Colonic mucosa (tissue), 4 donors: ENCODE results near the gene HARBI1. TPM values are rescaled to one million over a fixed set of nuclear protein-coding genes. Genes with fewer than 3 reads are reported as not detected.

Experiments
- DNase-seq: peaks from one replicate; pipeline ENCODE4 v3.0.0-alpha.2; 2020
- H3K27ac ChIP-seq: fragments of 200-600 bp; one replicate; pipeline ENCODE4 v1.8.0; 2021
- H3K27me3 ChIP-seq: fragments of 200-600 bp; one replicate; pipeline ENCODE4 v1.8.0; 2021
- H3K36me3 ChIP-seq: fragments of 200-600 bp; one replicate; pipeline ENCODE4 v1.8.0; 2021
- H3K4me1 ChIP-seq: fragments of 200-600 bp; one replicate; pipeline ENCODE4 v1.8.0; 2021; ENCODE audit warnings: mild to moderate bottlenecking
- H3K4me3 ChIP-seq: fragments of 200-600 bp; one replicate; pipeline ENCODE4 v1.8.0; 2021
- H3K9ac ChIP-seq, 2 donors: one replicate each; pipeline ENCODE4 v1.7.0; 2013; ENCODE audit warnings: control low read depth in 2 of 2, low read depth in 2 of 2, low read length in 2 of 2
- H3K9me3 ChIP-seq: fragments of 200-600 bp; one replicate; pipeline ENCODE4 v1.8.0; 2021
- CTCF ChIP-seq: fragments of 200-600 bp; IDR thresholded peaks from one replicate; pipeline ENCODE4 v1.8.0; 2022; ENCODE audit warnings: antibody characterized with exemption, mild to moderate bottlenecking
- intact Hi-C: fragments of 100-400 bp; cut with DNase I; formaldehyde crosslinking; loops from one replicate; pipeline ENCODE4 v1.14.1; 2022
- total RNA-seq, 2 donors: library from RNA; stranded (reverse); fragmentation: NEBNext Ultra II Directional in 1 of 2; extraction: Animal tissue kit (Norgen Biotek cat#: 25700) in 1 of 2; gene quantifications; one replicate each; pipeline ENCODE4 v1.2.1, GENCODE V29; 2021
- donor health status: healthy.
- donor health status: DM: no; HTN: no; CAD: no.
- donor health status: DM: no; HTN: no; CAD: no.

Gene HARBI1
- total RNA-seq, 2 donors from 2014 or later, result 4.5 to 5.0 TPM

- Histone ChIP-seq H3K9ac (no peak overlapping the region), H3K4me3 (no peak overlapping the region), H3K36me3 (no peaks in the 10 kb centered on the region), H3K27me3 (no peaks in the 10 kb centered on the region), H3K27ac (no peak overlapping the region), H3K4me1 (no peaks in the 10 kb centered on the region), H3K9me3 (no peaks in the 10 kb centered on the region)
- intact Hi-C loops, result no loop called here
- DNase-seq, result no peak
- TF ChIP-seq CTCF, result no peak
Observed at GRCh38 chr11:46609386-46609785, 7.6 kb downstream of the HARBI1 start.

- Histone ChIP-seq H3K4me3 (no peak overlapping the region), H3K36me3 (no peaks in the 10 kb centered on the region), H3K27me3 (no peaks in the 10 kb centered on the region), H3K27ac (no peak overlapping the region), H3K4me1 (no peaks in the 10 kb centered on the region), H3K9ac (no peak overlapping the region), H3K9me3 (no peaks in the 10 kb centered on the region)
- intact Hi-C loops, result no loop called here
- no peak for TF ChIP-seq CTCF
- no peak for DNase-seq
Observed at GRCh38 chr11:46607516-46607915, 9.5 kb downstream of the HARBI1 start.

- Histone ChIP-seq H3K36me3 (no peaks in the 10 kb centered on the region), H3K27ac (no peak overlapping the region), H3K27me3 (no peaks in the 10 kb centered on the region), H3K4me1 (no peaks in the 10 kb centered on the region), H3K4me3 (no peak overlapping the region), H3K9me3 (no peaks in the 10 kb centered on the region), H3K9ac (no peak overlapping the region)
- DNase-seq, result no peak
- intact Hi-C loops, result no loop called here
- TF ChIP-seq CTCF, result no peak
Observed at GRCh38 chr11:46604796-46605195, 12.2 kb downstream of the HARBI1 start.

- TF ChIP-seq CTCF, result no peak
- H3K9me3 ChIP-seq, result no peaks in the 10 kb centered on the region
- no peak for DNase-seq
Observed at GRCh38 chr11:46603704-46604308, 13.2 kb downstream of the HARBI1 start.

GRCh38 chr11:46601129-46601528, 15.9 kb downstream of the HARBI1 start:
- Histone ChIP-seq H3K4me1 (no peaks in the 10 kb centered on the region), H3K36me3 (no peaks in the 10 kb centered on the region), H3K27ac (no peak overlapping the region), H3K4me3 (no peak overlapping the region), H3K9me3 (no peaks in the 10 kb centered on the region), H3K27me3 (no peaks in the 10 kb centered on the region), H3K9ac (no peak overlapping the region)
- no peak for DNase-seq
- no peak for TF ChIP-seq CTCF
- intact Hi-C loops, result no loop called here

More at GRCh38 chr11:46603704-46604308, 13.2 kb downstream of the HARBI1 start:
- no peak overlapping the region for H3K4me3 ChIP-seq
- H3K4me1 ChIP-seq, result no peaks in the 10 kb centered on the region
- H3K36me3 ChIP-seq, result no peaks in the 10 kb centered on the region
- H3K27ac ChIP-seq, result no peak overlapping the region
- H3K27me3 ChIP-seq, result no peaks in the 10 kb centered on the region
- H3K9ac ChIP-seq, result no peak overlapping the region
- intact Hi-C loops, result no loop called here
